ENCODE data around the gene BATF3. TPM values are rescaled to one million over a fixed set of nuclear protein-coding genes. Genes with fewer than 3 reads are reported as not detected.

The BATF3 gene
- total and polyA plus RNA-seq, 9 of the 15 experiments (the other 6 are each of a cell fraction or from before 2014, with no cell fraction given), result 0.40 to 3.8 (median 2.0) TPM

- Histone ChIP-seq H3K9me3 (replicated peaks; ENCODE audit: control insufficient read depth, insufficient read depth, low read depth, low read length) (no peaks in the 10 kb centered on the region), H3K36me3 (ENCODE audit: control insufficient read depth, insufficient read depth, low read length) (peaks cover 12% of the 10 kb centered on the region; the same call in 2 of the 3 replicates), H3K4me3 (no peak overlapping the region), H2AFZ (ENCODE audit: low read depth, low read length) (no peak overlapping the region), H3K4me1 (replicated peaks in 1 of 2; ENCODE audit: control insufficient read depth in 2 of 2, insufficient read depth in 2 of 2, low read length in 2 of 2) (no peaks in the 10 kb centered on the region), H3K27ac (ENCODE audit: extremely low read depth, low read depth, low read length) (no peak overlapping the region), H3K9ac (ENCODE audit: insufficient read depth in 1 of 2, low read depth in 2 of 2, low read length in 2 of 2) (no peak overlapping the region), H3K79me2 (ENCODE audit: control insufficient read depth, insufficient read depth, low read length) (no peaks in the 10 kb centered on the region), H3K9me1 (ENCODE audit: control insufficient read depth, insufficient read depth, low read length) (no peaks in the 10 kb centered on the region), H3K4me2 (ENCODE audit: insufficient read depth, low read length) (no peak overlapping the region), H3K27me3 (ENCODE audit: control insufficient read depth in 2 of 2, insufficient read depth in 2 of 2, low read length in 2 of 2) (no peaks in the 10 kb centered on the region), H4K20me1 (replicated peaks; ENCODE audit: control insufficient read depth, insufficient read depth, low read length) (no peaks in the 10 kb centered on the region; the same call in 1 of the 2 replicates)
- ChIA-PET POLR2A (no interaction called here), CTCF (ENCODE audit: low intra/inter-chr PET ratio) (no interaction called here)
- 75% methylated on average over 1 of the region's 1 CpG for WGBS (ENCODE audit: insufficient coverage, low coverage, missing lambda C conversion rate)
- BruUV-seq (replicated peaks), result no TSS peak
- TF ChIP-seq HOXB6 (CRISPR knock-in tag; IDR thresholded peaks at IDR 0.05; ENCODE audit: borderline replicate concordance), result no peak
- TF ChIP-seq DNMT1 (IDR thresholded peaks at IDR 0.05), result no peak
- no peak for TF ChIP-seq JUNB (CRISPR knock-in tag; conservative IDR thresholded peaks at IDR 0.05)
- TF ChIP-seq HMBOX1 (IDR thresholded peaks at IDR 0.05), result no peak
- no peak for TF ChIP-seq HDAC2 (IDR thresholded peaks at IDR 0.05)
- TF ChIP-seq MAZ (CRISPR knock-in tag; conservative IDR thresholded peaks at IDR 0.05 in 1 of 2, IDR thresholded peaks at IDR 0.05 in 1 of 2), result no peak
- no peak for TF ChIP-seq ZNF282 (CRISPR knock-in tag; IDR thresholded peaks at IDR 0.05)
- TF ChIP-seq ZNF77 (CRISPR knock-in tag; IDR thresholded peaks at IDR 0.05), result no peak
- TF ChIP-seq PCBP2 (IDR thresholded peaks at IDR 0.05; ENCODE audit: low read depth, low read length, poor library complexity, severe bottlenecking), result no peak
- no peak for TF ChIP-seq TBP (optimal IDR thresholded peaks at IDR 0.05; ENCODE audit: low read depth, low read length)
- no peak for TF ChIP-seq PHF8 (IDR thresholded peaks at IDR 0.05; ENCODE audit: borderline replicate concordance, low read length)
- in situ Hi-C loops (cut with MboI), result no loop called here
- ATAC-seq (peak; percentile 36), FAIRE-seq (no peak), DNase-seq (ENCODE audit: extremely low read depth in 1 of 4, low spot score in 3 of 4) (no peak)
- intact Hi-C loops (cut with micrococcal nuclease), result no loop called here
Measured at GRCh38 chr1:212731630-212732029, 32.0 kb upstream of the BATF3 start.
